Small intestine (tissue), 7 donors: ENCODE results near the gene MESD. TPM values are rescaled to one million over a fixed set of nuclear protein-coding genes. Genes with fewer than 3 reads are reported as not detected.

ENCODE experiments used
- DNase-seq, 2 donors: peaks; one replicate each; pipeline versions ENCODE4 v3.0.0 to v3.0.0-alpha.2; 2013
- FAIRE-seq: peaks from 2 replicates; lab custom pipeline; 2012; peaks lifted over from hg19 to GRCh38; lab: Jason Lieb, UNC
- H3K27ac ChIP-seq, 3 donors: one replicate each; pipeline ENCODE4 v1.5.1; 2013; ENCODE audit warnings: low read length in 2 of 3, mild to moderate bottlenecking in 2 of 3, control low read depth in 1 of 3, inconsistent platforms in 1 of 3, low read depth in 1 of 3, moderate library complexity in 1 of 3
- H3K27me3 ChIP-seq, 3 donors: one replicate each; pipeline ENCODE4 v1.6.1; 2013; ENCODE audit warnings: low read length in 3 of 3, inconsistent platforms in 1 of 3; ENCODE audit not compliant: control insufficient read depth in 3 of 3, insufficient read depth in 3 of 3
- H3K36me3 ChIP-seq, 3 donors: one replicate each; pipeline ENCODE4 v1.6.1; 2013; ENCODE audit warnings: low read length in 3 of 3, inconsistent platforms in 1 of 3, low read depth in 1 of 3, mild to moderate bottlenecking in 1 of 3, moderate library complexity in 1 of 3; ENCODE audit not compliant: control insufficient read depth in 3 of 3, insufficient read depth in 2 of 3
- H3K4me1 ChIP-seq, 3 donors: one replicate each; pipeline ENCODE4 v1.6.1; 2013; ENCODE audit warnings: low read length in 2 of 3, inconsistent platforms in 1 of 3, low read depth in 1 of 3, mild to moderate bottlenecking in 1 of 3, moderate library complexity in 1 of 3; ENCODE audit not compliant: control insufficient read depth in 3 of 3, insufficient read depth in 2 of 3
- H3K4me3 ChIP-seq, 3 donors: one replicate each; pipeline ENCODE4 v1.5.1; 2013; ENCODE audit warnings: low read length in 3 of 3, control low read depth in 1 of 3, inconsistent platforms in 1 of 3, low read depth in 1 of 3, mild to moderate bottlenecking in 1 of 3, moderate library complexity in 1 of 3
- H3K9me3 ChIP-seq, 2 donors: one replicate each; pipeline ENCODE4 v1.6.1; 2013; ENCODE audit warnings: low read depth in 1 of 2, low read length in 1 of 2; ENCODE audit not compliant: control insufficient read depth in 2 of 2, insufficient read depth in 1 of 2
- WGBS, 3 donors: extraction: QIAGEN DNeasy Blood & Tissue Kit; methylation state at CpG; one replicate each; pipeline ENCODE4 v1.1.7; 2013; 5-methylcytosine and 5-hydroxymethylcytosine counted together
- polyA plus RNA-seq, 4 donors: library from polyadenylated mRNA; stranded (reverse) in 3 of 4; unstranded in 1 of 4; fragments of 200-250 nt in 3 of 4; fragments of 120-200 nt in 1 of 4; gene quantifications; one replicate each; pipeline versions ENCODE4 v1.2.1 to v1.2.3, GENCODE V29; 2013
- donor health status: healthy with polysubstance abuse.
- donor health status: control.
- donor health status: control.
- donor health status: Bipolar disorder and iron deficiency.
- donor health status: healthy.

Gene MESD
- polyA plus RNA-seq, 4 donors = 4.7 to 33.9 (median 13.6) TPM

- no peak overlapping the region for H3K4me3 ChIP-seq
- WGBS, 3 donors = 69 to 87% (median 74%) methylated on average over 5 of the region's 5 CpGs
- FAIRE-seq (no peak), DNase-seq (no peak)
- H3K36me3 ChIP-seq = peaks cover 0 to 2% (median 0%) of the 10 kb centered on the region in 3 donors
- H3K9me3 ChIP-seq = no peaks in the 10 kb centered on the region
- no peaks in the 10 kb centered on the region for H3K4me1 ChIP-seq
- H3K27ac ChIP-seq = no peak overlapping the region
- H3K27me3 ChIP-seq = no peaks in the 10 kb centered on the region
Measured at GRCh38 chr15:80920271-80920699, 69.3 kb downstream of the MESD start.

GRCh38 chr15:80918196-80918783 lies 71.3 kb downstream of the MESD start:
- H3K36me3 ChIP-seq = peaks cover 0 to 2% (median 0%) of the 10 kb centered on the region in 3 donors
- WGBS, 3 donors = 87 to 95% (median 89%) methylated on average over 5 of the region's 5 CpGs
- no peak overlapping the region for H3K27ac ChIP-seq
- DNase-seq = no peak
- no peaks in the 10 kb centered on the region for H3K9me3 ChIP-seq
- H3K27me3 ChIP-seq = no peaks in the 10 kb centered on the region
- no peaks in the 10 kb centered on the region for H3K4me1 ChIP-seq
- no peak overlapping the region for H3K4me3 ChIP-seq
- no peak for FAIRE-seq

- DNase-seq = no peak
- H3K4me1 ChIP-seq = no peaks in the 10 kb centered on the region
- WGBS, 3 donors = 66 to 73% (median 70%) methylated on average over 7 of the region's 7 CpGs
- no peak for FAIRE-seq
- no peaks in the 10 kb centered on the region for H3K9me3 ChIP-seq
- no peaks in the 10 kb centered on the region for H3K27me3 ChIP-seq
- no peaks in the 10 kb centered on the region for H3K36me3 ChIP-seq
- H3K4me3 ChIP-seq = no peak overlapping the region
- H3K27ac ChIP-seq = no peak overlapping the region
Measured at GRCh38 chr15:80916056-80916455, 73.6 kb downstream of the MESD start.

DNA sequence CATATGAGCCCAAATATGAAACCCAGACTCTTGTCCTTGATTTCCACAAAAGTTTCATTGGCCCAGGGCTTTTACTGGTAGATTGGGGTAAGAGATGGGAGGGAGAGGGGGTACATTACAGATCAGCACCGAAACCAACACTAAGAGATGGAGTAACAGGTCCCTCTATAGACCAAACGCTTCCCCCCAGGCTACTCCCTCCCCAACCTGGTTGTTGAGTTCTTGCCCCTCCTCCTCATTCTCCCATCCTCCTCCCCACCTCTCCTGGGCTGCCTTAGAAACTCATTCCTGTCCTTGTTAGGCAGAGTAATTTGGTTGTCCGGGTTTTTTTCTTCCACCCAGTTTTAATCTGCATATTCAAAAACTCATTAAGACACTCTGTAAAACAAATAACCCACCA lies 74.1 kb downstream of the MESD start:
- Histone ChIP-seq H3K27ac (no peak overlapping the region), H3K36me3 (peaks cover 0 to 1% (median 0%) of the 10 kb centered on the region in 3 donors), H3K4me3 (no peak overlapping the region), H3K4me1 (no peaks in the 10 kb centered on the region), H3K27me3 (no peaks in the 10 kb centered on the region), H3K9me3 (no peaks in the 10 kb centered on the region)
- FAIRE-seq (no peak), DNase-seq (no peak)
- 68 to 78% (median 75%) methylated on average over 3 of the region's 3 CpGs for WGBS, 3 donors

DNA sequence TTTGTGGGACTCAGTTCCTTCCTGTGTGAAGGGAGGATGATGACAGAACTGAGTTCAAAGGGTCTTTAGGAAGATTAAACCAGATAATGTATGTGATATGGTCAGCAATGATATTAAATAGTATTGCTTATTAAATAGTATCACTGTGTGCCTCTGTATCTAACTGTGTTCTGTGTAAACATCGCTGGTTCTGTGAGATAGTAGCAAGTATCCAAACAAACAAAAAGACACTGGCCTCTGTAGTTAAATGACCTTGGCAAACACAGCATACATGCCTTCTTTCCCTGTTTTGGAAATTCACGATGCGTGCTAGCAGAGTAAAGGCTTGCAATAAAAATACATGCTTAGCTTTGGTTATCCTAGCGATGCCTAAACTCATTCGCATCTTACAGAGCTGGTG lies 76.1 kb downstream of the MESD start:
- H3K27ac ChIP-seq = no peak overlapping the region
- H3K9me3 ChIP-seq = peaks cover 0 to 2% of the 10 kb centered on the region in 2 donors
- 91 to 96% (median 95%) methylated on average over 5 of the region's 5 CpGs for WGBS, 3 donors

DNA sequence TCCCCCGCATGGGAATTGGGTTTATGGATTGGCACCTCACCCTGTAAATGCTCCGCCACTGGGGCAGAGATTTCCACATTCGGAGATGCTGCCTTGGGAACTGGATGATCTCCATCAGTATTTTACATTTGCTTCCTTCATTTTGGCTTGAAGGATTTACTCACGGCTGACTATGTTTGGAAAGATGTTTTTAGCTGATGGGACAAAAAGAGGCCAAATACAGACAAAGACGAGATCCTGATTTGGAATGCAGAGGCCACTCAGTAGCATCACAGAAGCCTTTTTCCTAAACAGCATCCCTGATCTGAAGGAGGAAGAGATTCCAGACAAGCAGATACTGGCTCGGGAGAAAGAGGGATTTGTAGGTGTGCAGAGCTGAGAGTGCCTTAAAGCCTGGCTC lies 76.9 kb downstream of the MESD start:
- no peak for FAIRE-seq
- DNase-seq = no peak
- H3K27me3 ChIP-seq = no peaks in the 10 kb centered on the region
- H3K4me3 ChIP-seq = no peak overlapping the region
- 86 to 93% (median 92%) methylated on average over 6 of the region's 6 CpGs for WGBS, 3 donors
- H3K36me3 ChIP-seq = peaks cover 0 to 5% (median 0%) of the 10 kb centered on the region in 3 donors
- no peaks in the 10 kb centered on the region for H3K4me1 ChIP-seq
- no peak overlapping the region for H3K27ac ChIP-seq
- H3K9me3 ChIP-seq = peaks cover 0 to 2% of the 10 kb centered on the region in 2 donors

More for the DNA sequence above, 76.1 kb downstream of the MESD start:
- FAIRE-seq (no peak), DNase-seq (no peak)
- Histone ChIP-seq H3K27me3 (no peaks in the 10 kb centered on the region), H3K4me3 (no peak overlapping the region), H3K4me1 (no peaks in the 10 kb centered on the region), H3K36me3 (peaks cover 0 to 5% (median 0%) of the 10 kb centered on the region in 3 donors)

DNA sequence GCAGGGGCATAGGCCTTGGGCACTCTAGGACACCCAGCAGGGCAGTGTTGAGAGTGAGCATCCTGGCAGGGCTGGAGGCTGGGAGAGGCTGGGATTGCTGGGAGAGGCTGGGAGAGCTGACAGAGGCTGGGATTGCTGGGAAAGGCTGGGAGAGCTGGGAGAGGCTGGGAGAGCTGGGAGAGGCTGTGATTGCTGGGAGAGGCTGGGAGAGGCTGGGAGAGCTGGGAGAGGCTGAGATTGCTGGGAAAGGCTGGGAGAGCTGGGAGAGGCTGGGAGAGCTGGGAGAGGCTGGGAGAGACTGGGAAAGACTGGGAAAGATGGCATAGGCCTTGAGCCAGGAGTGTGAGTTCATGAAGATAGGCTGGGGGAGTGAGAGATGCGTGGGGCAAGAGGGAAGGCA lies 77.8 kb downstream of the MESD start:
- WGBS, 3 donors = 88 to 100% (median 89%) methylated on average over 1 of the region's 1 CpG
- DNase-seq (peak in 1 of 2 donors; percentile 12), FAIRE-seq (no peak)
- no peaks in the 10 kb centered on the region for H3K4me1 ChIP-seq
- peaks cover 0 to 5% (median 0%) of the 10 kb centered on the region in 3 donors for H3K36me3 ChIP-seq
- no peak overlapping the region for H3K4me3 ChIP-seq
- H3K27ac ChIP-seq = no peak overlapping the region
- H3K27me3 ChIP-seq = no peaks in the 10 kb centered on the region
- H3K9me3 ChIP-seq = peaks cover 0 to 2% of the 10 kb centered on the region in 2 donors

DNA sequence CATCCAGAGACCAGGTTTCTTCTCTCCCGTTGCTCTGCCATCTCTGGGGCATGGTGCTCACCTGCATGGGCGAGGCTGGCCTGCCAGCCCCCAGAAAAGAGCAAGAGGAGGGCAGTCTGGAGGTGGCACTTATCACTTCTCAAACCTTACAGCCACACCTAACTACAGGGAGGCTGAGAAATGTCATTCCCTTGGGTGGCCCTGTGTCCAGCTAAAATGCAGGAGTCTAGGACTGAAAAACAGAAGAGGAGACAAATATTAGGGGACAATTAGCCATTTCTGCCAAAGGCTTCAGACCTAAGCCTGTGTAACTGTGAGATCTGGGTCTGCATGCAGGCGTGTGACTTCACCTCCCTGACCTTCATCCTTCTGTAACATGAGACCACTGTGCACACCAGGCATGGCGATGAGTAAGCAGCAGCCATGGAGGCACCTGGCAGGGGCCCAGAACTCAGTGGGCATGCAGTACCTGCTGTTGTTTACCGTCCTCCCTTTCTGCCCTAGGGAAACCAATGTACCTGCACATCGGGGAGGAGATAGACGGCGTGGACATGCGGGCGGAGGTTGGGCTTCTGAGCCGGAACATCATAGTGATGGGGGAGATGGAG lies 83.4 kb downstream of the MESD start:
- Histone ChIP-seq H3K36me3 (peaks cover 0 to 5% (median 0%) of the 10 kb centered on the region in 3 donors), H3K9me3 (peaks cover 0 to 2% of the 10 kb centered on the region in 2 donors), H3K27me3 (no peaks in the 10 kb centered on the region), H3K4me1 (no peaks in the 10 kb centered on the region), H3K27ac (no peak overlapping the region), H3K4me3 (no peak overlapping the region)
- FAIRE-seq (no peak), DNase-seq (no peak)
- 91 to 92% (median 92%) methylated on average over 11 of the region's 11 CpGs for WGBS, 3 donors
